ENCODE measurements around the gene PPM1A. TPM values are rescaled to one million over a fixed set of nuclear protein-coding genes. Genes with fewer than 3 reads are reported as not detected.

Gene PPM1A
- total and polyA plus RNA-seq, 2 experiments from 2014 or later: 29.8 to 34.1 TPM

GRCh38 chr14:60326274-60326673, 77.3 kb downstream of the PPM1A start:
- peaks cover 37% of the 10 kb centered on the region for H3K4me1 ChIP-seq (ENCODE audit: insufficient read depth)
- H3K4me3 ChIP-seq: no peak overlapping the region
- H3K27ac ChIP-seq (ENCODE audit: low read depth): no peak overlapping the region
- Mint-ChIP-seq H3K4me1 (peaks cover 37% of the 10 kb centered on the region), H3K36me3 (ENCODE audit: low read depth) (no peaks in the 10 kb centered on the region), H3K4me3 (no peak overlapping the region; the same call in 2 of the 3 replicates), H3K27ac (no peak overlapping the region), H3K9me3 (no peaks in the 10 kb centered on the region), H3K27me3 (ENCODE audit: insufficient read depth, low read depth, poor library complexity) (peaks cover 7% of the 10 kb centered on the region)
- no peak overlapping the region for H3K4me2 ChIP-seq
- H2AFZ ChIP-seq: no peak overlapping the region
- no peaks in the 10 kb centered on the region for H4K20me1 ChIP-seq (replicated peaks; ENCODE audit: insufficient read depth)
- DNase-seq (ENCODE audit: low spot score) (no peak), ATAC-seq (no peak)
- H3K79me2 ChIP-seq (replicated peaks; ENCODE audit: insufficient read depth): no peaks in the 10 kb centered on the region
- H3F3A ChIP-seq (replicated peaks; ENCODE audit: low read depth): peaks cover 4% of the 10 kb centered on the region; the same call in 1 of the 2 replicates
- TF ChIP-seq CTCF (conservative IDR thresholded peaks at IDR 0.05; ENCODE audit: low read depth in 2 of 2): no peak
- TF ChIP-seq ZNF462 (CRISPR knock-in tag; IDR thresholded peaks at IDR 0.05): no peak
- no peak for TF ChIP-seq ZNF114 (CRISPR knock-in tag; IDR thresholded peaks at IDR 0.05)
- TF ChIP-seq ETS1 (IDR thresholded peaks at IDR 0.05): no peak
- no peaks in the 10 kb centered on the region for H3K36me3 ChIP-seq (ENCODE audit: insufficient read depth)
- peaks cover 5% of the 10 kb centered on the region; the same call in 1 of the 2 replicates for H3K27me3 ChIP-seq (ENCODE audit: insufficient read depth)
- no peaks in the 10 kb centered on the region for H3K9me2 ChIP-seq (ENCODE audit: insufficient read depth)

Measured in GM23338 (cell line).